WTC11 (cell line): ENCODE data around the gene ATP11A. TPM values are rescaled to one million over a fixed set of nuclear protein-coding genes. Genes with fewer than 3 reads are reported as not detected.

Source experiments
- ATAC-seq: fragments of 200-7000 bp; cut with Tn5 transposase; 2 replicates; pipeline ENCODE4 v1.10.0; 2021; ENCODE audit warnings: mild to moderate bottlenecking, moderate library complexity
- CTCF ChIA-PET: fragments of 300-600 bp; sonication (Branson Sonifier 250); formaldehyde crosslinking; loops from one replicate; lab custom pipeline; 2021; ENCODE audit warnings: antibody characterized with exemption; lab: Charles Lee
- POLR2A ChIA-PET: fragments of 350-600 bp; sonication (Branson Sonifier 250); formaldehyde crosslinking; loops from one replicate; lab custom pipeline; 2021; ENCODE audit warnings: antibody characterized with exemption; lab: Charles Lee
- DNase-seq: peaks from one replicate; pipeline ENCODE4 v3.0.0; 2021; ENCODE audit warnings: low spot score
- H3K27ac Mint-ChIP-seq: 2 replicates; pipeline ENCODE4 v1.8.0; 2021; ENCODE audit warnings: mixed read lengths
- H3K27me3 Mint-ChIP-seq: 2 replicates; pipeline ENCODE4 v1.8.0; 2021; ENCODE audit warnings: low read depth, mild to moderate bottlenecking, moderate library complexity, mixed read lengths
- H3K36me3 Mint-ChIP-seq: 2 replicates; pipeline ENCODE4 v1.8.0; 2021; ENCODE audit warnings: mixed read lengths
- H3K4me1 Mint-ChIP-seq: 2 replicates; pipeline ENCODE4 v1.8.0; 2022; ENCODE audit warnings: mixed read lengths
- H3K4me3 Mint-ChIP-seq: 2 replicates; pipeline ENCODE4 v1.8.0; 2021; ENCODE audit warnings: mild to moderate bottlenecking, moderate library complexity, mixed read lengths
- H3K9me3 Mint-ChIP-seq: 2 replicates; pipeline ENCODE4 v1.8.0; 2021; ENCODE audit warnings: mixed read lengths
- AR ChIP-seq: fragments of 250-450 bp; sonication (Bioruptor Pico); IDR thresholded peaks from 2 replicates; pipeline ENCODE4 v1.9.0; 2021; ENCODE audit warnings: mild to moderate bottlenecking
- ATF1 ChIP-seq: sonication (generic); formaldehyde crosslinking; IDR thresholded peaks from 2 replicates; pipeline ENCODE4 v1.8.1; 2023; ENCODE audit warnings: mild to moderate bottlenecking, moderate library complexity, missing genetic modification reagents
- FOXK1 ChIP-seq: sonication (generic); formaldehyde crosslinking; IDR thresholded peaks from 2 replicates; pipeline ENCODE4 v1.8.0; 2022; ENCODE audit warnings: mild to moderate bottlenecking, moderate library complexity, missing genetic modification reagents
- FOXP1 ChIP-seq: sonication (generic); formaldehyde crosslinking; IDR thresholded peaks from 2 replicates; pipeline ENCODE4 v1.8.0; 2022; ENCODE audit warnings: missing genetic modification reagents, mild to moderate bottlenecking, moderate library complexity, borderline replicate concordance
- GRHL2 ChIP-seq: fragments of 250-450 bp; sonication (Bioruptor Pico); IDR thresholded peaks from 2 replicates; pipeline ENCODE4 v1.8.0; 2022; ENCODE audit warnings: mild to moderate bottlenecking, moderate library complexity; ENCODE audit not compliant: insufficient replicate concordance, severe bottlenecking
- IRF2 ChIP-seq: sonication (generic); formaldehyde crosslinking; IDR thresholded peaks from 2 replicates; pipeline ENCODE4 v1.8.0; 2022; ENCODE audit warnings: low read depth, missing genetic modification reagents, borderline replicate concordance
- NFYB ChIP-seq: sonication (generic); formaldehyde crosslinking; conservative IDR thresholded peaks from 2 replicates; pipeline ENCODE4 v1.8.0; 2022; ENCODE audit warnings: low read depth, missing genetic modification reagents
- OVOL2 ChIP-seq: fragments of 250-450 bp; sonication (Bioruptor Pico); IDR thresholded peaks from 2 replicates; pipeline ENCODE4 v1.9.0; 2021; ENCODE audit warnings: mild to moderate bottlenecking, borderline replicate concordance
- PRRX2 ChIP-seq: fragments of 250-450 bp; sonication (Bioruptor Pico); IDR thresholded peaks from 2 replicates; pipeline ENCODE4 v1.8.0; 2021; ENCODE audit warnings: mild to moderate bottlenecking
- RORB ChIP-seq: fragments of 250-450 bp; sonication (Bioruptor Pico); IDR thresholded peaks from 2 replicates; pipeline ENCODE4 v1.9.0; 2021; ENCODE audit warnings: mild to moderate bottlenecking
- SOX15 ChIP-seq: fragments of 250-450 bp; sonication (Bioruptor Pico); IDR thresholded peaks from 2 replicates; pipeline ENCODE4 v1.9.0; 2021; ENCODE audit warnings: mild to moderate bottlenecking
- ZMAT4 ChIP-seq: fragments of 250-450 bp; sonication (Bioruptor Pico); IDR thresholded peaks from 2 replicates; pipeline ENCODE4 v1.9.0; 2021; ENCODE audit warnings: mild to moderate bottlenecking
- ZNF317 ChIP-seq: sonication (generic); formaldehyde crosslinking; IDR thresholded peaks from 2 replicates; pipeline ENCODE4 v1.8.1; 2023; ENCODE audit warnings: low read depth, mild to moderate bottlenecking, moderate library complexity, missing genetic modification reagents, borderline replicate concordance
- ZNF423 ChIP-seq: fragments of 250-450 bp; sonication (Bioruptor Pico); IDR thresholded peaks from 2 replicates; pipeline ENCODE4 v2.1.2; 2022; ENCODE audit warnings: mild to moderate bottlenecking, moderate library complexity
- total RNA-seq: library from RNA; stranded (reverse); gene quantifications from 3 replicates; pipeline ENCODE4 v1.2.3, GENCODE V29; 2021
- TF ChIP-seq, protein P1 (sequence below): sonication (generic); formaldehyde crosslinking; IDR thresholded peaks from 2 replicates; pipeline ENCODE4 v1.8.1; 2023; ENCODE audit warnings: mild to moderate bottlenecking, moderate library complexity, missing genetic modification reagents
- TF ChIP-seq, protein P2 (sequence below): sonication (generic); formaldehyde crosslinking; IDR thresholded peaks from 2 replicates; pipeline ENCODE4 v1.8.1; 2023; ENCODE audit warnings: mild to moderate bottlenecking, missing genetic modification reagents, moderate library complexity
- TF ChIP-seq, protein P3 (sequence below): sonication (generic); formaldehyde crosslinking; IDR thresholded peaks from 2 replicates; pipeline ENCODE4 v1.8.1; 2022; ENCODE audit warnings: missing genetic modification reagents, borderline replicate concordance
- TF ChIP-seq, protein P4 (sequence below): sonication (generic); formaldehyde crosslinking; IDR thresholded peaks from 2 replicates; pipeline ENCODE4 v1.8.1; 2023; ENCODE audit warnings: mild to moderate bottlenecking, missing genetic modification reagents

The ATP11A gene
- total RNA-seq, 1 experiment from 2014 or later, result 100 TPM

DNA sequence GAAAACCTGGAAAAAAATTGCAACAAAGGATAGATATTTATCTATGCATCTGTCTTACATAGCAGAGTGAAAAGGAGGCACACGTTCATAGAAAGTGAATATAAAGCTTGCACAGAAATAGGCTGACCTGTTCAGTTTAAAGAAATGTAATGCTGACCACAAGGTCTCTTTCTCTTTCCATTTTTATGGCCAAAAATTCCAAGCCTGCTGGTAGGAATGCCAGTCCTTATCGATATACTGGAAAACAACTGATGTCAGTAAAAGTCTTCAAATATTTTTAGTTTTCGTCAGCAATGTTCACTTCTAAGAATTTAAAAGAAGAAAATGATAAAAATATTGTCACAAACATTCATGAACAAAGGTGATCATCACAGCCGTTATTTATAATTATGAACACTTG, 220.2 kb downstream of the ATP11A start (continued):
- TF ChIP-seq, protein P1, sequence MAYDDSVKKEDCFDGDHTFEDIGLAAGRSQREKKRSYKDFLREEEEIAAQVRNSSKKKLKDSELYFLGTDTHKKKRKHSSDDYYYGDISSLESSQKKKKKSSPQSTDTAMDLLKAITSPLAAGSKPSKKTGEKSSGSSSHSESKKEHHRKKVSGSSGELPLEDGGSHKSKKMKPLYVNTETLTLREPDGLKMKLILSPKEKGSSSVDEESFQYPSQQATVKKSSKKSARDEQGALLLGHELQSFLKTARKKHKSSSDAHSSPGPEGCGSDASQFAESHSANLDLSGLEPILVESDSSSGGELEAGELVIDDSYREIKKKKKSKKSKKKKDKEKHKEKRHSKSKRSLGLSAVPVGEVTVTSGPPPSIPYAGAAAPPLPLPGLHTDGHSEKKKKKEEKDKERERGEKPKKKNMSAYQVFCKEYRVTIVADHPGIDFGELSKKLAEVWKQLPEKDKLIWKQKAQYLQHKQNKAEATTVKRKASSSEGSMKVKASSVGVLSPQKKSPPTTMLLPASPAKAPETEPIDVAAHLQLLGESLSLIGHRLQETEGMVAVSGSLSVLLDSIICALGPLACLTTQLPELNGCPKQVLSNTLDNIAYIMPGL, result no peak
- TF ChIP-seq SOX15 (CRISPR knock-in tag), result no peak
- TF ChIP-seq AR, result no peak
- no peak for TF ChIP-seq ZNF317 (CRISPR knock-in tag)
- TF ChIP-seq NFYB (CRISPR knock-in tag), result no peak
- TF ChIP-seq IRF2 (CRISPR knock-in tag), result no peak
- TF ChIP-seq, all 79 proteins: peak for 0

DNA sequence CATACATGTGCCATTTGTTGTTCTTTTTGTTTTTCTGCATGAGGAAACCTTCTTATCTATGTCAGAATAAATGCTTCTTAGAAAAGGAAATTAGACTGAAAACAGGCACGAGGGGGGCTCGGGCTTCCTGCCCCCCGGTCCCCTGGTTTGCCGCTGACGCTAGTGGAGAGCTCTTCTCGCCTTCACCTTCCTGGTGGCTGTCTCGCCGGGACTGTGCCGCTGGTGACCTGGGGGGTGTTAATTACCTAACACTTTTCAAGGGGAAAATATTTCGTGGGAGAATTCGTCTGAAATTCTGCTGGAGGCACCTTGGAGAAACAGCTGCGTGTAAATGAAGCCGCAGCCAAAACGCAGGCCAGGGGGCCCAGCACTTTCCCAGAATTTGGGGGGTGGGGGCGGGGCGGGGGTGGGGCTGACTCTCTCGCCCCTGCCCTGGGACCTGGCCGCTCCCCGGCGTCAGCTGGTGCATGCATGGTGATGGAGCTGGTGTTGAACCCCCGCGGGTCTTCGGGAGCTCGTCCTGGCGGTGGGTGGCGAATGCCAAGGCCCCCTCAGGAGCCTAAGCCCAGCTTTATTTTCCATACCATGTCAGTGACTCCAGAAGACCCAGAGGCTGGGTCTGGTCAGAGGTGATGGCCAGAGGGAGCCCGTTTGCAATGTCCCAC, 220.9 kb downstream of the ATP11A start:
- no peak for DNase-seq
- ChIA-PET CTCF (interaction anchor here (0.7 to 2.1 kb wide), 2 partner anchors 20 to 32 kb away, joined by 3 to 8 read pairs; no protein-coding TSS in a partner anchor), POLR2A (no interaction called here)
- no peak for ATAC-seq
- no peaks in the 10 kb centered on the region for H3K27me3 Mint-ChIP-seq
- peaks cover 4% of the 10 kb centered on the region; the same call in 1 of the 2 replicates for H3K9me3 Mint-ChIP-seq
- H3K4me3 Mint-ChIP-seq, result no peak overlapping the region
- no peak overlapping the region for H3K27ac Mint-ChIP-seq
- TF ChIP-seq ATF1, result no peak
- no peak for TF ChIP-seq ZMAT4 (CRISPR knock-in tag)
- no peak for TF ChIP-seq ZNF317 (CRISPR knock-in tag)
- TF ChIP-seq OVOL2 (CRISPR knock-in tag), result no peak
- H3K36me3 Mint-ChIP-seq, result peaks cover 11% of the 10 kb centered on the region
- H3K4me1 Mint-ChIP-seq, result peaks cover 40% of the 10 kb centered on the region

DNA sequence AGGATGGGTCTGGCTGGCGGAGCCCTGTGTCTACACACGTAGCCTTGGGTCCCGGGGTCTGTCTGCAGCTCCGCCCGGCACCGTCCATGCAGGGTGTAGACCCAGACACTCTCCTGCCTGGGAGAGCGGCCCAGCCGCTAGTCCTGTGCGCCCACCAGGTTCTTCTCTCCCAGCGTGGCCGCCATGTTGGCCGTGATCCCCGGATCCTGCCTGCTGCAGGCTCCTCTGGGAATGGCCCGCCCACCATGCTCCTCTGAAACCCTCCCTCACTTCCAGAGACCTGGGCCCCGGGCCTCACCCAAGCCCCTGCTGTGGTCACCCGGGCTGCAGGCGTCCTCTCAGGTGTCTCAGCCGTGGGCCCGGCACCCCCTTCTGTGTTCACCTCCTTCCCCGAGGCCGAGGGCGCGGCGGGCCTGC, 221.5 kb downstream of the ATP11A start:
- ChIA-PET CTCF (interaction anchor here (0.7 to 2.1 kb wide), 2 partner anchors 20 to 32 kb away, joined by 3 to 8 read pairs; no protein-coding TSS in a partner anchor), POLR2A (no interaction called here)
- Mint-ChIP-seq H3K9me3 (peaks cover 3% of the 10 kb centered on the region; the same call in 1 of the 2 replicates), H3K27me3 (no peaks in the 10 kb centered on the region), H3K27ac (no peak overlapping the region), H3K36me3 (peaks cover 7% of the 10 kb centered on the region), H3K4me1 (peaks cover 34% of the 10 kb centered on the region)
- ATAC-seq (no peak), DNase-seq (no peak)
- TF ChIP-seq, protein P2, sequence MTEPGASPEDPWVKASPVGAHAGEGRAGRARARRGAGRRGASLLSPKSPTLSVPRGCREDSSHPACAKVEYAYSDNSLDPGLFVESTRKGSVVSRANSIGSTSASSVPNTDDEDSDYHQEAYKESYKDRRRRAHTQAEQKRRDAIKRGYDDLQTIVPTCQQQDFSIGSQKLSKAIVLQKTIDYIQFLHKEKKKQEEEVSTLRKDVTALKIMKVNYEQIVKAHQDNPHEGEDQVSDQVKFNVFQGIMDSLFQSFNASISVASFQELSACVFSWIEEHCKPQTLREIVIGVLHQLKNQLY (CRISPR knock-in tag), result no peak
- no peak for TF ChIP-seq ZNF423
- TF ChIP-seq FOXP1 (CRISPR knock-in tag), result peak; percentile 21; the same call in 1 of the 2 replicates
- TF ChIP-seq, protein P3, sequence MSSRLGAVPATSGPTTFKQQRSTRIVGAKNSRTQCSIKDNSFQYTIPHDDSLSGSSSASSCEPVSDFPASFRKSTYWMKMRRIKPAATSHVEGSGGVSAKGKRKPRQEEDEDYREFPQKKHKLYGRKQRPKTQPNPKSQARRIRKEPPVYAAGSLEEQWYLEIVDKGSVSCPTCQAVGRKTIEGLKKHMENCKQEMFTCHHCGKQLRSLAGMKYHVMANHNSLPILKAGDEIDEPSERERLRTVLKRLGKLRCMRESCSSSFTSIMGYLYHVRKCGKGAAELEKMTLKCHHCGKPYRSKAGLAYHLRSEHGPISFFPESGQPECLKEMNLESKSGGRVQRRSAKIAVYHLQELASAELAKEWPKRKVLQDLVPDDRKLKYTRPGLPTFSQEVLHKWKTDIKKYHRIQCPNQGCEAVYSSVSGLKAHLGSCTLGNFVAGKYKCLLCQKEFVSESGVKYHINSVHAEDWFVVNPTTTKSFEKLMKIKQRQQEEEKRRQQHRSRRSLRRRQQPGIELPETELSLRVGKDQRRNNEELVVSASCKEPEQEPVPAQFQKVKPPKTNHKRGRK (CRISPR knock-in tag), result no peak
- TF ChIP-seq, protein P4, sequence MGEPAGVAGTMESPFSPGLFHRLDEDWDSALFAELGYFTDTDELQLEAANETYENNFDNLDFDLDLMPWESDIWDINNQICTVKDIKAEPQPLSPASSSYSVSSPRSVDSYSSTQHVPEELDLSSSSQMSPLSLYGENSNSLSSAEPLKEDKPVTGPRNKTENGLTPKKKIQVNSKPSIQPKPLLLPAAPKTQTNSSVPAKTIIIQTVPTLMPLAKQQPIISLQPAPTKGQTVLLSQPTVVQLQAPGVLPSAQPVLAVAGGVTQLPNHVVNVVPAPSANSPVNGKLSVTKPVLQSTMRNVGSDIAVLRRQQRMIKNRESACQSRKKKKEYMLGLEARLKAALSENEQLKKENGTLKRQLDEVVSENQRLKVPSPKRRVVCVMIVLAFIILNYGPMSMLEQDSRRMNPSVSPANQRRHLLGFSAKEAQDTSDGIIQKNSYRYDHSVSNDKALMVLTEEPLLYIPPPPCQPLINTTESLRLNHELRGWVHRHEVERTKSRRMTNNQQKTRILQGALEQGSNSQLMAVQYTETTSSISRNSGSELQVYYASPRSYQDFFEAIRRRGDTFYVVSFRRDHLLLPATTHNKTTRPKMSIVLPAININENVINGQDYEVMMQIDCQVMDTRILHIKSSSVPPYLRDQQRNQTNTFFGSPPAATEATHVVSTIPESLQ (CRISPR knock-in tag), result no peak
- no peak for TF ChIP-seq RORB (CRISPR knock-in tag)
- TF ChIP-seq FOXK1, result no peak
- no peak for TF ChIP-seq GRHL2 (CRISPR knock-in tag)
- TF ChIP-seq PRRX2 (CRISPR knock-in tag), result no peak
- TF ChIP-seq, all 79 proteins: peak for 1
- no peak overlapping the region for H3K4me3 Mint-ChIP-seq
